GM18511 (cell line): ENCODE measurements around the gene ROBO4.

ENCODE experiments used
- ATAC-seq: cut with Tn5 transposase; IDR thresholded peaks from one replicate; pipeline ENCODE4 v1.9.1; 2021; ENCODE audit warnings: mild to moderate bottlenecking, moderate library complexity; ENCODE audit not compliant: unreplicated experiment

The ROBO4 gene

GRCh38 chr11:124897674-124898262, at the start of gene ROBO4:
Gene ROBO4, minus strand, starts transcription at chr11:124897865. Its CDS starts 70 bp downstream, at chr11:124897795.
- no peak for ATAC-seq

DNA sequence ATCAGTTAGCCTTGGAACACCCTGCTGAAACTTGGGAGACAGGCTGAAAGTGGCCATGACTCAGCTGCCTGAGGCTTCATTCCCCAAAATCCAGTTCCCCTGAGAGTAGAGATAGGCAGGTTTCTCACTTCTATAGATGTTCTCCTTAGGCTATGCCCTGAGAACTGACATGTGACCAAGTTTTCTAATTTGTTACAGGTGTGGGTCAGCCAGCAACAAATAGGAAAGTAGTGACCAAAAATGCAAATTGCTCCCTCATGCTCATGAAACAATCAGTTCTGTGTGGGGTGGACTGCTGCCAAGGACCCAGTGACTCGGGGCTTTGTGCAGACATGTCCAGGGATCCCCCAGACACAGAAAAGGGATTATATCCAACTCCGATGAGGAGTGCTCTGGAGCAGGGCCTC, 49.1 kb upstream of the ROBO4 start:
- ATAC-seq = no peak

DNA sequence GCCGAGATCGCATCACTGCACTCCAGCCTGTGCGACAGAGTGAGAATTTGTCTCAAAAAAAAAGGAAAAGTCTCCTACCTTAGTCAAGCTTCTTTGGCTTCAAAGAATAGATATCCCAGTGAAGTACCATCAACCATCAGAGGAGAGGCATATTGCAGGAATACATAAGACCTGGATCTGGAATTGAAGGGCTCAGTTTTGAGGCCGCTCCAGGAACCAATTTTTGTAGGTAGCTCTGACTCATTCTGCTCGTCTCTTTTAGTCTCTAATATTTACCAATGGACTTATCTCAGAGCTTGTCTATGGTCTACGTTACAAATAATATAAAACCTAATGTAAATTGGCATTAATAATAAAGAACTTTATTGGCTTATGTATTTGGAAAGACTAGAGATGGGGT, 48.2 kb upstream of the ROBO4 start:
- ATAC-seq = no peak

GRCh38 chr11:124944565-124944964, 46.9 kb upstream of the ROBO4 start:
- ATAC-seq = no peak

DNA sequence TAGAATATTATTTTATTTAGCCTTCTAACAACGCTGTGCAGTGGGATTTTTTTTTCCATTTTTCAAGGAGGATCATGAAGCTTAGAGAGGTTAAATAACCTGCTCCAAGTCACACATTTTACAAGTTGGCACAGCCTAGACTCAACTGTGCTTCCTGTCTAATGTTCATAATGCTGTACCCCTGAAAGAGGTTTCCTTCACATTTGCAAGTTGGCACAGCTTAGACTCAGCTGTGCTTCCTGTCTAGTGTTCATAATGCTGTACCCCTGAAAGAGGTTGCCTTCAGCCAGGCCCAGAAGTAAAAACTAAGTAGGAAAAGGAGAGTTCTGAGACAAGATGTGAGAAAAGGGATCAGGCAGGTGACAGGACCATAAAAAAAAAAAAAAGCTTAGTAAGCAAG, 46.1 kb upstream of the ROBO4 start:
- no peak for ATAC-seq

- ATAC-seq = no peak
These were observed 45.6 kb upstream of the ROBO4 start for GRCh38 chr11:124943254-124943616.

- ATAC-seq = no peak
These were observed 45.0 kb upstream of the ROBO4 start for GRCh38 chr11:124942466-124943253.

DNA sequence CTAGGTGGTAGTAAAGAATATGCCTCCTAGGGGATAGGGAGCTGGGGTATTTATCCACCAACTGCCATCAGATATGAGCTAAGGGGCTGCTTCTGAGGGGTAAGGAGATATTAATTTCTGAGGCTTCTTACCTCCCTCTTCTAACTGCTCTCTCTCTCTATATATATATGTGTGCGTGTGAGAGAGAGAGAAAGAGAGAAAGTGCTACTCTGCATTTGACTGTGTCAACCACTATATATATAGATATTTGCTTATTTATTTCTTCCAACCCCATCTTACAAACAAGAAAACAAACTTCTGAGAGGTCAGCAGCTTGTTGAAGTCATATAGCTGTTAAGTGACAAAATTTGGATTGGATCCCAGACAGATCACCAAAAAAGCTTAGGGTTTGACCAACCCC, 44.0 kb upstream of the ROBO4 start:
- no peak for ATAC-seq

GRCh38 chr11:124938970-124939369, 41.3 kb upstream of the ROBO4 start:
- no peak for ATAC-seq

- no peak for ATAC-seq
These were observed 40.6 kb upstream of the ROBO4 start for GRCh38 chr11:124938206-124938765.

GRCh38 chr11:124937336-124937935, 39.8 kb upstream of the ROBO4 start:
- ATAC-seq = no peak

- no peak for ATAC-seq
These were observed 38.2 kb upstream of the ROBO4 start, which contains the start of gene HEPACAM for GRCh38 chr11:124935548-124936514. Gene HEPACAM, minus strand, starts transcription at chr11:124936047. Its CDS starts 41 bp downstream, at chr11:124936006.

DNA sequence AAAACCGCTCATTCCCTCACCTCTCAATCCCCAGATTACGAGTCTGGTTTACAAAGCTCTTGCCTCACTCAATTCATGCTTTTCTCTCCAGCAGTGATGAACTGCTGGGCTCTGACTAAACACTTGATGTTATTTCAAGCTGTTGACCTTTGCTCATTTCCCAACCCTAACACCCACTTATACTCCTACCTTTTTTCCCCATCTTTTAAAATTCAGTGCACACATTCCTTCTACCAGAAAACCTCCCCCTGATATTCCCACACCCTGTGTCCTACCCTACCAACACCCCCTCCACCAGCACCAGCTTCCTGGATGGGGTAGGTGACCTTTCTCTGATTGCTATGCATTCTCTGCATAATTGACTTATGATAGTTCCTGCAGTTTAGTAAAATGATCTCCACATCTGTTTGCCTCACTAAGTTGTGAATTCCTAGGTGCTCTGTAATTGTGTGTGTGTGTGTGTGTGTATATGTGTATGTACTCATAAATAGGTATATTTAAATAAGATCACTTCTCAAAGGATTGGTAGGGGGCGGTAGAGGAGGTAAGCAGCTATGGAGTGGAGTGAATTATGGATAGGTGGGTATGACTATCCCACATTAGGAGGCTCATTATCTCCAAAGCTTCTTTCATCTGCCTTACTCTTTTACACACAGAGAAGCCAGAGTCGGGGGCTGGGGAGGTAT, 37.3 kb upstream of the ROBO4 start:
- no peak for ATAC-seq

- ATAC-seq = peak; percentile 91
These were observed 33.1 kb upstream of the ROBO4 start for GRCh38 chr11:124930799-124931198.

DNA sequence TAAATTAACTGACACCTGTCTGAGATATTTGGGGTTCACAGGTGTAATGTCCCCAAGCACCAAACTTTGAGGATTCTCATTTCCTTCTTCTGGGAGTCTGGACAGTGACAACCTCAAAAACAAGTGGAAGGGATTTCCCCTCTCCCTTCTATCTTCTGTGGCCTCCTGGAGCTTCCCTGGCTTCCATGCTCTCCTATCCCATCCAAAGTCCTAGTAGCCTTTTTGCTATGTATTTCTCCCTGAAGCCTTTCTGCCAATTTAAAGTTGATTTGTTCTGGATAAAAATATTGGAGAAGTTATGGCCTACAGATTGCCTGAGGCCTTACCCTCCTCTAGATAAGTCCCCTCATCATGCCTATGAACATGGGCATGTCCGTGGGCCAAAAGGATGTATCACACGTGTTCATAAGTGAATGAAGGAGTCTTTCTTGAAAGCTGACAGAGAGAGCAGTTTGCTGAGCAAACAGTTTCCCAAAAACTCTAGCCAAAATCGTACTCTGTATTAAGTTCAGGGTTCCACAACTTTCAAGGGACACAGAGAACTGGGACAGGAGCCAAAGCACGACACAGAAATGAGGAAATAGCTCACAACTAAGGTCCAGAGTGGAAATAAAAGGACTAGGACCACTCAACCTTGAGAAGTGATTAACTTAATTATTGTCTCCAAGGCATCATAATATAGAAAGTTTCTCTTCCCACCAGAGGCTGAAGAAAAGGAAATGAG, 31.4 kb upstream of the ROBO4 start:
- no peak for ATAC-seq

DNA sequence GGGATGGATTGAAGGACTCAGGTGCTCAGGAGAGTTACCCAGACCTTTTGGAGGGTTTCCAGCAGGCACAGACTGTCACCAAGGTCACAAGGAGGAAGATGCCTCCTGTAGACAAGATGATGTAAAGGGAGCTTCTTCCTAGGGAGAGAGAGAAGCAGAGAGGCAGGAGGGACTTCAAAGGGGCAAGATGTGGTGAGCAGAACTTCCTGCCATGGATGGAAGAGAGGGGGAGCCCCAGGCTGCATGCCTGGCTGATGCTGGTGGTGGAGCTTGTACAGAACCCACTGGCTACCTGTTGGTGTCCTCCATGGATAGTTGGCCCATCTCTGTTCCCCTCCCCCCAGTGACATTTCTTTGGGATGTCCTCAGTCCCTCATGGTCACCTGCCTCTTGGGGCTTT, 25.6 kb upstream of the ROBO4 start:
- ATAC-seq = no peak

- ATAC-seq = no peak
These were observed 25.2 kb upstream of the ROBO4 start for GRCh38 chr11:124922831-124923230.

DNA sequence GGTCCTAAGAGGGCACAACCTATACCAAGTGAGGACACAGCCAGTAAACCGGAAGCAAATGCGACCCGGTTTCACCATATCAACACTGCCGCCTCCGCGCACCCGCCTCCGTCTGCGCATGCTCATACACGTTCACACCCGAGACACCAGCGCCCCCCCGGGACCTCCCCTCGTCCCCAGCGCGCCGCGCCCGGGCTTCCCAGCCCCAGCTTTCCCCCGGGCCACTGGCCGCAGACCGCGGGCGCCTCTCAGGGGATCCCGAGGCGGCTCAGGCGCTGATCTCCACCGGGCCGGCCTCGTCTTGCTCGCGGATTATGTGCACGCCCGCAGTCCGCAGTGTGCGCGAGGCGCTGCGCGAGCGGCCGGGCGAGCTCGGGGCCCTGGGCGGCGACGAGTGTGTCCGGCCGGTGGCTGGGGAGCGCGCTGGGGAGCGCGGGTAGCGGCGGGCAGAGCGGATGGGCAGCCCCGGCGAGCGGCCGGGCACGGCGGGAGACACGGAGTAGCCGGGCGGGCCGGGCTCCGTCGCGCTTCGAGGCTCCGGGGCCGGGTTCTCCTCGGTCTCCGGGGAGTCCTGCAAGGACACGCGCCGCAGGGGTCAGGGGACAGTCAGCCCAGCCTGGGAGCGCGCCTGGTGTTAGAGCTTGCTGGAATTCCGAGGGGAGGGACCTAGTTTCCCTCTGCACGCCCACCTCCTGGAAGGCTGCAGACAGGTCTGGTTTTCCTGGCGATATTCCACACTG, 23.4 kb upstream of the ROBO4 start:
- ATAC-seq = peak; percentile 54

- peak; percentile 14 for ATAC-seq
These were observed 22.7 kb upstream of the ROBO4 start for GRCh38 chr11:124920356-124920755.
